ENCODE results near the gene FIBCD1.
"Not testable (repeated sequence)": the region's sequence is repeated elsewhere in the genome, so short reads cannot be mapped to it uniquely, and the experiment has no call there.

The FIBCD1 gene

DNA sequence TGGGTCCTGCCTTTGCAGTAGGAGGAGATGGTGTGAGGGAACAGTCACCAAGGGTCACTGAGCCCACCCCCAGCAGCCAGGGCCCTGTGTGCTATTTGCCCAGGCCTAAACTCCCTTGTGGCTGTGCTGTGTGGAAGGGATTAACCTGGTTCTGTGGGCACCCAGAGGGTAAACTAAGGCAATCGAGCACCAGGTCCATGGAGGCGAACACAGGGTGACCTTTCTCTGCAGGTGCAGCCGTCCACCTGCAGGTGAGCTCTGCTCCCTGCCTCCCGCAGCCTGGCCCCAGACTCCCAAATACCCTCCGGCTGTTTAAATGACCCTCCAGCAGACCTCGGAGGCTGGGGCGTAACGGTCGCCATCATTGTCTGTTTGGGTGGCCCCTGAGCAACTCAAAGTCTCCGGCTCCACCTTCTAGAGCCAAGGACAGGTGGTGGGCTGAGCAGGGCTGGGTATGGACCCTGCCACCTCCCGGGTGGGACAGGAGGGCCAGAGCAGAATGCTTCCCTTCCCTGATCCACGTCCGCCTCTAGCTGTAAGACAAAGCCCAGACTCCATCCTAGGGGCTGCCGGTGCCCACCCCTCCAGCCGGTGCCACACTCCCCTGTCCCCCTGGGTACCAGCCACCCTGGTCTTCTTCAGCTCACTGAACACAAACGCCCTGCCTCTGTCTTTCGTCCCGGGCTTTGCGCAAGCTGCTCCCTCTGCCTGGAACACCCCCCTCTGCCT is 34.1 kb upstream of the FIBCD1 start:
- DNase-seq = no peak

DNA sequence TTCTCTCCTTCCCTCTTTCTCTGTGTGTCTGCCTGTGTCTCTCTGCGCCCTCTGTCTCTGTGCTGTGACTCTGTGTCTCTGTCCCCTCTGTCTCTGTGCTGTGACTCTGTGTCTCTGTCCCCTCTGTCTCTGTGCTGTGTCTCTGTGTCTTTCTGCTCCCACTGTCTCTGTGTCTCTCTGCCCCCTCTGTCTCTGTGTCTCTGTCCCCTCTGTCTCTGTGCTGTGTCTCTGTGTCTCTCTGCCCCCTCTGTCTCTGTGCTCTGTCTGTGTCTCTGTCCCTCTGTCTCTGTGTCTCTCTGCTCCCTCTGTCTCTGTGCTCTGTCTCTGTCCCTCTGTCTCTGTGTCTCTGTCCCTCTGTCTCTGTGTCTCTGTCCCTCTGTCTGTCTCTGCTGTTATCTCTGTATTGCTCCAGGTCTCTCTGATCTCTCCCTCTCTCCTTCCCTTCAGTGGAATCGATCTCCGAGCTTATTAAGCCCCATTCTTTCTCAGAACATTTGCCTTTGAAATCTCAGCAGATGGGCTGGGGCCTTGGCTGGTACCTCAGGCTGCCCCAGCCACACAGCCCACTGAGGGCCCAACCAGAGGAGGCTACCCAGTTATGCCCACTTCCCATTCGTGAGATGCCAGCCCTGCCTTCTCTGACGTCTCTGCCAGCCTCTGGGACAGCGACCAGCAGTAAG is 33.4 kb upstream of the FIBCD1 start:
- DNase-seq = no peak

DNA sequence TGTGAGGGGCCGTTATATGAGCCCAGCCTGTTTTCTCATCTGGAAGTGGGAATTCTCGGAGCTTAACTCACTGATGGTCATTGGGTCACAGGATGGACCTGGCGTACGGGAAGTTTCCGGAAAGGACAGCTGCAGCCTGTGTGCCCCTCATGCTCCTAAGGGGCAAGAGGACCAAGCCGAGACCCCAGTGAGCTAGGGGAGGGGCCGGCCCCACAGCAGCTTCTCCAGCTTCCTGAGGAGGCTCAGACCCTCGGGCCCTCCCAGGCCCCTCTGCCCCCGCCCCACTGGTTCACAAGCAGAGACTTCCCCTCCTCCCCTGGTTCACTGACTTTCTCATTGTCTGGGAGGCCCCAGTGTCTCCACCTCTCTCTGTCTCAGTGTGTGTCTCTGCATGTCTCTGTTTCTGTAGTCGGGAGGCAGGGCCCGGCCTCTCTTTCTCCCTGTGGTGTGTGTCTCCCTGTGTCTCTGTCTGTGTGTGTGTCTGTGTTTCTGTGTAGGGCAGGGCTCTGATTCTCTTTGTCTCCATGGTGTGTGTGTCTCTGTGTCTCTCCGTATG is 32.3 kb upstream of the FIBCD1 start:
- DNase-seq = no peak

DNA sequence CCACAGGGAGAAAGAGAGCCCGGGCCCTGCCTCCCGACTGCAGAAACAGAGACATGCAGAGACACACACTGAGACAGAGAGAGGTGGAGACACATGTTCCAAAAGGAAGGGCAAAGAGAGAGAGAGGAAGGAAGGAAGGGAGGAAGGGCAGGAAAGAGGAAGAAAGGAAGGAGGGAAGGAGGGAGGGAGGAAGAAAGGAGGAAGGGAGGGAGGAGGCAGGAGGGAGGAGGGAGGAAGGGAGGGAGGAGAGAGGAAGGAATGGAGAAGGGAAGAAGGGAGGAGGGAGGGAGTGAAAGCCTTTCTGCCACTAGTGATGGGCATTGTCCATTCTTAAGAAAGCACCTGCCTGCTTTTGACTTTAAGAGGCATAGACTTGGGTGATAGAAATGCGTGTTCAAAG is 31.8 kb upstream of the FIBCD1 start:
- no peak for DNase-seq

DNA sequence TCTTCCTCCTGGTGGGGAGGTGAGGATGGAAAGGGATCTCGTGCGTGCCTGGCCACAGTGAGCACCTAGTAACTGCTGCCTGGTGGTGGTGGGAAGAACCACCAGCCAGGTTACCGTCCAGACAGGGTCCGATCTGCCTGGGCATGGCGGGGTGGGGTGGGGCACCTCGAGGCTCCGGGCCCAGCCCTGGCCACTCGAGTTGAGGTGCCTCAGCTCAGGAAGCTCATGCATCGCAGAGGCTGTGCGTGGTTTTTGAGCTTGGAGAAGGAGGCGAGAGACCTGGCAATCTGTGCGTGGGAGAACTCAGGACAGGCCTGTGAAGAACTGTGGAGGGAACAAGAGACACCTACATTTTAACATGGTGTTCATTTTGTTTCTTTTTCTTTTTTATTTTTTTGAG is 31.0 kb upstream of the FIBCD1 start:
- no peak for DNase-seq

DNA sequence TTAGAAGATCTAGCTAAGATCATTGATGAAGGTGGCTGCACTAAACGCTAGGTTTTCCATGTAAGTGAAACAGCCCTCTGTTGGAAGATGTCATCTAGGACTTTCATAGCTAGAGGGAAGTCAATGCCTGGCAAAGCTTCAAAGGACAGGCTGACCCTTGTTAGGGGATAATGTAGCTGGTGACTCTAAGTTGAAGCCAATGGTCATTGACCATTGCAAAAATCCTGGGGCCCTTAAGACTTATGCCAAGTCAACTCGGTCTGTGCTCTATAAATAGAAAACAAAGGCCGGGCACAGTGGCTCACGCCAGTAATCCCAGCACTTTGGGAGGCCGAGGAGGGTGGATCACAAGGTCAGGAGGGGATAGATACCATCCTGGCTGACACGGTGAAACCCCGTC is 26.6 kb upstream of the FIBCD1 start:
- no peak for DNase-seq

DNA sequence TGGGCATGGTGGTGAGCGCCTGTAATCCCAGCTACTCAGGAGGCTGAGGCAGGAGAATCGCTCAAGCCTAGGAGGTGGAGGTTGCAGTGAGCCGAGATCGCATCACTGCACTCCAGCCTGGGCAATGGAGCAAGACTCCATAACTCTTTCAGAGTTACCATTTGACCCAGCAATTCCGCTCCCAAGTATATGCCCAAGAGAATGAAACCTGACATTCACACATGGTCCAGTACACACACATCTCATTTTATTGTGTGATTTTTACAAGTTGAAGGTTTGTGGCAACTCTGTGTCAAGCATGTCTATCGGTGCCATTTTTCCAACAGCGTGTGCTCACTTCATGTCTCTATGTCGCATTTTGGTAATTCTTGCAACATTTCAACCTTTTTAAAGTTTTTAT is 24.9 kb upstream of the FIBCD1 start:
- no peak for DNase-seq

DNA sequence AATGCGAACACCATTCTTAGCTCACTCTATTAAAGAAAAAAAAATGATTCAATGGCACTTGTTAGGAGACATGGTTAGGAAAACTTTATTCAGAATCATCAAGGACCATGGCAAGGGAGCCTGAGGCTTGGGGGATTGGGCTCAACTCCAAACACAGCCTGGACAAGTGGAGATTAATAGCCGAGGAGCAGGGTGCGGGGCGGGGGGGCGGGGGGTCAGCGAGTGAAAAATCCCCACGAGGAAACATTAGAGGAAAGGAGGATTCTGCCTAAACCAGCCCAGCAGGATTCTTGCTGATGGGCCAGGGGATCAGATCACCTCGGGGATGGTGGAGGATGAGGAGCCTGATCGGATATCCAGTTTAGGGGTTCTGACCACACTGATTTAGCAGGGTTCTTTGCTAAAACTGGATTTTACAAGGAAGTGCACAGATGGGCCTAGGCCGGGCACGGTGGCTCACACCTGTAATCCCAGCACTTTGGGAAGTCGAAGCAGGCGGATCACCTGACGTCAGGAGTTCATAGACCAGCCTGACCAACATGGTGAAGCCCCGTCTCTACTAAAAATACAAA is 24.4 kb upstream of the FIBCD1 start:
- no peak for DNase-seq

DNA sequence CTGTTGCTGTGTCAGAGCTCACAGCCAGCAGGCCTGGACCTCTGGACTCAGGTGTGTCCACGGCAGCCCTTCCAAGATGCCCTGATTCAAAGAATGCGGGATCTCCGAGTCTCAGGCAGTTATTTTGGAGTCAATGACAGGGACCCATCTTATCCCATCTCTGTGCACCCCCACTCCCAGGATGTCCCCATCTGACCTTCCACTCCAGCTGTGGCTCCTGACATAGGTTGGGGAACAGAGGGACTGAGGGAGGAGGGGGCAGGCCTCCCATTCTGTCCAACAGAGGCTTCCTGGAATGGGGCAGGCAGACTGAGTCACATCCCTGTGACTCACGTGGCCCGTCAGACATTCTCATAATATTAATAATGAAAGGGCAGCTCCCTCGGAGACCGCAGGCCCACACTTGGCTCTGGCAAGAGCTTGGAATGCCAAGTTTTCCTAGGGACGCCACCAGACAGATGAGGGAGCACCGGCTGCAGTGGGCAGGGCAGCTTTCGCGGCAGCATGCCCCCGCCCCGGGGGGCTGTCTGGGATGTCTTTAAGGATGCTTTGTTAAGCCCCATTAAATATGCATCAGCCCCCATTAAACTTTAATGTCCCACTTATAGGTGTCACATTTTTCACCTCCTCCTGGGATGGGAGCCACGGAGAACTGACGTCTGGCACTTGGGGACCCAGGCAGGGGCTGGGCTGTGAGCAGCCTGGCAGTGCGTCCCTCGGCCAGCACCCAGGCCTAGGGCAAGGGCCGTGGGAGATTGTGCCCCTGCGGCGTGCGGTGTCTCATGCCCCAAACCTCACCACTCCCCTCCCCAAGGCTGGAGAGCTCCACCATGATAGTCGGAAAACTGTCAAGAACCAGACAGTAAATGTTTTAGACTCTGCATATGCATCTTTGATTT is 23.6 kb upstream of the FIBCD1 start:
- DNase-seq = no peak

DNA sequence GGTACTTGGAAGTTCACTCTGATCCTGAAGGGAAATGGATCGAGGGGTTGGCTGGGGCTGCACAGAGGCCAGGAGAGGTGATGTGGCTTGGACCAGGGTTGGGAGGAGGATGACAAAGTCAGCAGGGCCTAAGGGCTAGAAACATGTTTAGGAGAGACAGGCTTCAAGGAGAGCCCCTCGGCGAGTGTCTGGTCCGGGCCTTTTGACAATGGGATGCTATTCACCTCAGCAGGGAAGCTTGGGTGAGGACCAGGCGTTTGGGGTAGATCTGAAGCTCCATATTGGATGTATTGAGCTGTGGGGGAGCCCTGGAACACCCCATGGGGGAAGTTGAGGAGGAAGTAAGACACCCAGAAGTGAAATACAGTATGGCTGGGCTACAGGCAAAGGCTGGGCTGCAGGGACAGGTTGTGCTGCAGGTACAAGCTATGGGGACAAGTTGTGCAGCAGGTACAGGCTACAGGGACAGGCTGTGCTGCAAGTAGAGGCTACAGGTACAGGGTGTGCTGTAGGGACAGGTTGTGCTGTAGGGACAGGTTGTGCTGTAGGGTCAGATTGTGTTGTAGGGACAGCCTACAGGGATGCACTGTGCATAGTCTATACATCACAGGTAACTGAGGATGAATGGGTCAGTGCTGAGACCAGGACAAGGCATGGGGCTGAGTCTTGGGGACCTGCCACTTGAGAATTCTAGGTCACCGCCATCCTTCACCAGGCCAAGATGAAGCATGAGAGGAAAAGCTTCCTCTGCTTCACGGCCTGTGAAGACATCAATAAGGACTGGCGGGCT is 22.7 kb upstream of the FIBCD1 start:
- DNase-seq = no peak

DNA sequence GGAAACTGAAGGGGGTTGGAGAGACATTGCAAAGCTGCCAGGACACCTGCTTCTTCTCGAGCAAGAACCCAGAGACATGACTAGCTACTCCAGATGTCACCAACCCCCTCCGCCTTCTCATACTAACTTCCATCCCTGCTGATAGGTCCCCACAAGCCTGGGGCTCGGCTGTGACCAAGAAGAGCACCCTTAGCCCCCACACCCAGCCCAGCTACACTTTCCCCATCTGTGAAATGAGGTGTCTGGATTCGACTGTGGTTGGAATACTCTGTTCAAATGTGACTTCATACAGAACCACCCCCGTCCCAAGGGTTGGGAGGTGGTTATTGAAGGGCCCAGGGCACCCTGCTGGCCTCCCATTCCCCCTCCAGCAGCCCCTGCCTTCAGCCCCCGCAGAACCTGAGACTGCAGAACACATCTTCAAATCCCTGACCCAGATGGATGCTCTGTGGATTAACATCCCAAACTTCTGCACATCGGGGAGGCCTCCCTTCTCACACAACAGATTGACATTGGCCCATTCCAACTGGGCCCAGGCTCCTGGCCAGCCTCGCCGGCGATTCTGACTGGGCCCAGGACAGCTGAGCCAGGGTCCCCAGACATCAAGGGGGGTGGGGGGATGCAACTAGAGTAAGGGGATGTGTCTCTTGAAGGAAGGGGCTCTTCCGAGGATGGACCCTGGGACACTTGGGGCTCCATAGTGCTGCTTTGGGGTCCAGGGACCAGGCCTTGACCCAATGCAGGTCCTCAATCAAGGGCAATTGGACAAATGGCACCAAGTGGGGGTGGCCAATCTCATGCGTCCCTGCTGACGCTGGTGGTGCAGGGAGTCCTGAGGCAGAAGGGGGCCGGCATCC is 21.7 kb upstream of the FIBCD1 start:
- DNase-seq = no peak

DNA sequence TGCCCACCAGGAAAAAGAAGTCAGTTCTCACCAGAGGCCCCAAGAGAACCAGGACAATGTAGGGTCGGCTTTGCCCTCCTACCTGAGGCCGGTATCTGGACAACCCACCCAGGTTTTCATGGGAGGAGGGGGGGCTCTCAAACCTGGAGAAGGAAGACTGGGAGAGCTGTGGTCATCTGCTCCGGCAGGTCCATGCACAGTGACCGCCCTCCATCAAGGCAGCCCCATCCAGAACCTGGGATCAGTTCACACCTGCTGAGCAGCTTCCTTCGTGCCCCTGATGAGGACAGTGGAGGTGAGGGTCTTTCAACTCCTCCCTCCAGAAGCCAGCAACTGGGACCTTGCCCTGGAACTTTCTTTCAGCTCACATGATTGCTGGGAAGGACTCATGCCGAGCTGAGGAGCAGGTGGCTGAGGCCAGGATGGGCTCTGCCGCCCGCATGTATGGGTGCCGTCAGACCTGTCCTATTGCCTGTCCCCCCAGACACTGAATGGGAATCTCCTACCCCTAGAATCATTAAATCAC is 20.8 kb upstream of the FIBCD1 start:
- no peak for DNase-seq

DNA sequence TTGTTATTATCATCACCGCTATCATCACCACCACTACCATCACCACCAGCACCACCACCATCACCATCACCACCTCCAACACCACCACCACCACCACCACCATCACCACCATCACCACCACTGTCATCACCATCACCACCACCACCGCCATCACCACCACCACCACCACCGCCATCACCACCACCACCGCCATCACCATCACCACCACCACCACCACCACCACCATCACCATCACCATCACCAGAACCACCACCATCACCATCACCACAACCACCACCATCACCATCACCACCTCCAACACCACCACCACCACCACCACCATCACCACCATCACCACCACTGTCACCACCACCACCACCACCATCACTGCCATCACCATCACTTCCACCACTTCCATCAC is 19.5 kb upstream of the FIBCD1 start:
- not testable (repeated sequence) for DNase-seq

DNA sequence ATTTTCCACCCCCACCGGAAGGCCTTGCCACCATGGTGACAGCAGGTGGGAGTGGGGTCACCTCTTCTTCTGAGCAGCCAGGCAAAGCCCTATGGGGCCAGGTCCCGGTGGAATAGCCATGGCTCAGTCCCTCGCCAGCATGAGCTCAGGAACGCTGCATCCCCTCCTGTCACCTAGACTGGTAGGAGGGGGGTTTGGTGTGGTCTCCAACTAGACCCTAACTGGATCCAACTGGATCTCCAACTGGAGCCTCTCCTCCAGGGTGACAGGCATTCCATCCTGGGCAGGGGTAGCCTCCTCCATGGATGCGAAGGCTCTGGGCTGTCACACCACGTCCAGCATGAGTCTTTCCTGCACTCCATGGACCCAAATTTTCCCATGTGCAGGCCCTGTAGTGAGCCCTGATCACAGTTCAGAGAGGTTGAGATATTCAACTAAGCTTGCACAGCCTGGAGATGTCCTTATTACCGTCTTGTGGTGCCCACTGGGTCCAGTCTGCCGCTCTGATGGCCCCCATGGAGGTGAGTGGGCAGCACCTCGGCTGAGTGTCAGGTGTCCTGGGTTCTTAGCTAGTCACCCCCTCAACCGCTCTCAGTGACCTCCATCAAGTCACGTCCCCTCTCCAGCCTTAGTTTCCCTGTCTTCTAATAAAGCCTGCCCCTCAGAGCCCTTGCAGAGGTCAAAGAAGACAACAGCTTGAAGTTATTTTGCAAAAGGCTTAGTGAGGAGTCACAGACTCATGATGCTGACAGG is 18.6 kb upstream of the FIBCD1 start:
- no peak for DNase-seq

DNA sequence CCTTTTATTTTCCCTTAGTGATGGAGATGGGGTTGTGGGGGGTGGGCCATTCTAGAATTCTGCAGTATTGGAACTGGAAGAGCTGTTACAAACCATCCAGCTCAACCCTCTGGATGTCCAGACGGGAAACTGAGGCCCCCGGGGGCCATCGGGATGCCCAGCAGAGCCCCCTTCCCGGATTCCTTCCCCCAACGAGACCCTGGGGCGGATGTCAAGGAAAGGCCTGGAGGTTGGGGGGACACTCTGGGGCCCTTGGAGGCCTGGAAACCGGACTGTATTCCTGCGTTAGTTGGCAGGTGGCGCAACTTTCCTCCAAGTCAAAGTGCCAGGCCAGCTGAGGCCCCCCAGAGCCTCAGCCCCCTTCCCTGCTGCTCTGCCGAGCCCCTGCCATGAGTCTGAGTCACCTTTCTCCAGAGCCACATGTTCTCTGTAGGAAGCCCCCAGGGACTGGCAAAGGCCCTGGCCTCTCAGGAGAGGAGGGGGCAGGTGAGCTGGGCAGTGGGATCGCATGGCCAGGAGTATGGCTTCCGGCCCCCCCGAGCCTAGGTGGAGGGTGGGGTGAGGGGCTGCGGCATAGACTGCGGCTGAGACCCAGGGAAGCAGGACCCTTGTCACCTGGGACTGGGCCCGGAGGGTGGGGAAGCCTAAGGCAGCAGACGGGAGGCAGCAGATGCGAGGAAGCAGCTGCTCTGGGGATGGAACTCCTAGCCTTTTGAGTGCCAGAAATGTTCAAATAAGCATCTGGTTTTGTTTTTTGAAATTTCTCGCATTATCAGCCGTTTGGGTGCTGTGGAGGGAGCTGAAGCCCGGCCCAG is 17.8 kb upstream of the FIBCD1 start:
- DNase-seq = no peak

DNA sequence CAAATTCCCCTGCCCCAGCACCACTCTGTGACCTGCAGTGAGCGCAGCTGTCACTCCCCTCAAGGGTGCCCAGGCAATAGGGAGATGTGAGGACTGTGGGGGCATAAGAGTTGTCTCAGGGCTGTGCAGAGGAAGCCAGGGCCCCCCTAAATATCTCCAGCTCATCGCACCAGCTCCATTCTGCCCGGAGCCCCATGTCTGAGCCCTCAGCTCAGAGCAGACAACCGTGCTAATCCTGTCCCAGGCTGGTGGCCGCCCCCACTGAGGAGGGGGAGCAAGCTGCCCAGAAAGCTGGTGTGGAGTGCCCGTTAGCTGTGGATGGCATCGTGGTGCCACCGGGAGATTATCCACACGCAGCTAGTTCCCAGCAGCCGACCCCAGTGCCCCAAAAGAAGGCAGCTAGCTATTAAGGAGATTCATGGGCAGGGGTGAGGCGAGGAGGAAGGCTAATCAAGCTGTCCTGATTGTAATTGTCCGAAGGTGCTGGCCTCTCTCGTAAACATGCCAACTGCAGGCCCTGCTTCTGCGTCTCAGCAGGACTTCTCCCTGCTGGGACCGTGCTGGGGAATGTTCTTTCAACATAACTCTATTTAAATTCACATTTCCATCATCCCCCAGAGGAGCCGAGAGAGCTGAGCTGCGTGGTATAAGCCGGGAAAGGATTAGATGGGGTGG is 17.0 kb upstream of the FIBCD1 start:
- no peak for DNase-seq

DNA sequence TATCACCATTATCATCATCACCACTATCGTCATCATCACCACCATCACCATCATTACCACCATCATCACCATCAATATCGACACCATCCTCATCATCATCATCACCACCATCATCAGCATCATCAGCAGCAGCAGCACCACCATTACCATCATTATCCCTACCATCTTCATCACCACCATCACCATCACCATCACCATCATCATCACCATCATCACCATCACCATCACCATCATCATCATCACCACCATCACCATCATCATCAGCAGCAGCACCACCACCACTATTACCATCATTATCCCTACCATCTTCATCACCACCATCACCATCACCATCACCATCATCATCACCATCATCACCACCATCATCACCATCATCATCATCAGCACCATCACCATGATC is 15.9 kb upstream of the FIBCD1 start:
- not testable (repeated sequence) for DNase-seq

DNA sequence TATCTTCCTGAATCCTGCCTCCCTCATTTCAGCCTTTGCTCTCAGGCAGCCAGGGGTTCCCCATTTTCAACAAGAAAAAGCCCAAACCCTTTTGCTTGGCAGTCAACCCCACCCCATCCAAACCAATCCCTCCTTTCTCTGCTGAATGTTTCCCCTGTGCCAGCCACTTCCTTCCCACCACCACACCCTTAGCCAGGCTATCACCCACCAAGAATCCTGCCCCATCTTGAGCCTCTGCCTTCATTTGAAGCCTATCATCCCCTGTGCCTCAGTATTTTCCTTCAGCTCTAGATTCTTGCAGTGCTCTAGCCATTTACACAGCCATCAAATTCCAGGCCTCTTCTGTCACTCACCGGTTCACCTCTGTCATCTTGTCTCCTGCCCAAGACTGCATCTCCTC is 15.3 kb upstream of the FIBCD1 start:
- no peak for DNase-seq

All from activated CD4-positive, alpha-beta T cell treated with anti-CD3 and anti-CD28 coated beads for 48 hours (primary cell).